OCI-LY3 (cell line): ENCODE data around the gene DIS3L.

Experiments
- H2AFZ ChIP-seq: fragments of 200-600, 300-600 bp; shearing (Covaris generic); 2 replicates; pipeline ENCODE4 v1.6.0; 2014; ENCODE audit warnings: antibody characterized with exemption, low read depth, low read length
- H3K27ac ChIP-seq: fragments of 200-600, 300-600 bp; sonication (generic); 2 replicates; pipeline ENCODE4 v1.5.1; 2014; ENCODE audit warnings: mild to moderate bottlenecking, low read length, moderate library complexity, mixed read lengths
- H3K27me3 ChIP-seq: fragments of 200-600, 300-600 bp; sonication (generic); 2 replicates; pipeline ENCODE4 v1.6.1; 2014; ENCODE audit warnings: low read depth, low read length, mixed read lengths
- H3K36me3 ChIP-seq: fragments of 200-600, 300-600 bp; sonication (generic); replicated peaks from 2 replicates; pipeline ENCODE3; 2014; ENCODE audit warnings: low read depth, low read length, mixed read lengths
- H3K4me1 ChIP-seq: fragments of 300-600, 200-600 bp; sonication (generic); 2 replicates; pipeline ENCODE4 v1.6.1; 2014; ENCODE audit warnings: low read length, mixed read lengths
- H3K4me2 ChIP-seq: fragments of 200-600, 300-600 bp; sonication (generic); 2 replicates; pipeline ENCODE4 v1.6.1; 2014; ENCODE audit warnings: low read length, mixed read lengths
- H3K4me3 ChIP-seq: fragments of 300-600, 200-600 bp; sonication (generic); 2 replicates; pipeline ENCODE4 v1.5.1; 2014; ENCODE audit warnings: antibody characterized with exemption, mild to moderate bottlenecking, low read length, moderate library complexity
- H3K79me2 ChIP-seq: fragments of 300-600, 200-600 bp; shearing (Covaris generic); 2 replicates; pipeline ENCODE4 v1.6.1; 2014; ENCODE audit warnings: mild to moderate bottlenecking, low read length, mixed read lengths
- H3K9ac ChIP-seq: fragments of 300-600, 200-600 bp; shearing (Covaris generic); 2 replicates; pipeline ENCODE4 v1.6.0; 2014; ENCODE audit warnings: mild to moderate bottlenecking, low read length, moderate library complexity
- H3K9me3 ChIP-seq: fragments of 200-600, 300-600 bp; shearing (Covaris generic); 2 replicates; pipeline ENCODE4 v1.6.1; 2014; ENCODE audit warnings: low read length, mixed read lengths; ENCODE audit not compliant: insufficient read depth
- H4K20me1 ChIP-seq: fragments of 200-600, 300-600 bp; sonication (generic); 2 replicates; pipeline ENCODE4 v1.6.1; 2016; ENCODE audit warnings: low read length, mixed read lengths; ENCODE audit not compliant: insufficient read depth
- CTCF ChIP-seq: fragments of 200-600, 300-600 bp; sonication (generic); IDR thresholded peaks from 2 replicates; pipeline ENCODE4 v1.5.1; 2014; ENCODE audit warnings: antibody characterized with exemption, low read length, low read depth
- EZH2phosphoT487 ChIP-seq: fragments of 200-600 bp; shearing (Covaris generic); IDR thresholded peaks from 2 replicates; pipeline ENCODE4 v1.6.1; 2018; ENCODE audit warnings: antibody characterized with exemption, mixed run types, low read depth

DIS3L gene

GRCh38 chr15:66278671-66279070, 14.7 kb upstream of the DIS3L start:
- Histone ChIP-seq H3K9me3 (no peaks in the 10 kb centered on the region), H3K4me1 (no peaks in the 10 kb centered on the region), H4K20me1 (no peaks in the 10 kb centered on the region), H3K27ac (no peak overlapping the region), H3K9ac (no peak overlapping the region), H3K4me2 (no peak overlapping the region), H3K36me3 (no peaks in the 10 kb centered on the region), H2AFZ (no peak overlapping the region), H3K27me3 (peaks cover 39% of the 10 kb centered on the region), H3K79me2 (no peaks in the 10 kb centered on the region), H3K4me3 (no peak overlapping the region)
- TF ChIP-seq CTCF: no peak
- TF ChIP-seq EZH2phosphoT487: no peak

- H3K4me2 ChIP-seq: no peak overlapping the region
- no peak overlapping the region for H3K27ac ChIP-seq
- H3K4me3 ChIP-seq: no peak overlapping the region
- H3K79me2 ChIP-seq: no peaks in the 10 kb centered on the region
- no peaks in the 10 kb centered on the region for H4K20me1 ChIP-seq
- peaks cover 22% of the 10 kb centered on the region for H3K27me3 ChIP-seq
- H3K9ac ChIP-seq: no peak overlapping the region
- H3K36me3 ChIP-seq: no peaks in the 10 kb centered on the region
- no peak overlapping the region for H2AFZ ChIP-seq
- no peaks in the 10 kb centered on the region for H3K9me3 ChIP-seq
- TF ChIP-seq CTCF: no peak
- no peak for TF ChIP-seq EZH2phosphoT487
- peaks cover 2% of the 10 kb centered on the region; the same call in 1 of the 2 replicates for H3K4me1 ChIP-seq
These were observed 9.1 kb upstream of the DIS3L start for GRCh38 chr15:66284271-66284670.

- no peaks in the 10 kb centered on the region for H4K20me1 ChIP-seq
These were observed 7.7 kb upstream of the DIS3L start for GRCh38 chr15:66285533-66286280.

More at GRCh38 chr15:66285533-66286280, 7.7 kb upstream of the DIS3L start:
- no peaks in the 10 kb centered on the region for H3K9me3 ChIP-seq
- H3K36me3 ChIP-seq: no peaks in the 10 kb centered on the region
- H3K4me2 ChIP-seq: no peak overlapping the region
- no peaks in the 10 kb centered on the region for H3K79me2 ChIP-seq
- H3K9ac ChIP-seq: no peak overlapping the region
- no peak overlapping the region for H3K27ac ChIP-seq
- H3K4me3 ChIP-seq: no peak overlapping the region
- H2AFZ ChIP-seq: no peak overlapping the region
- H3K4me1 ChIP-seq: peaks cover 2% of the 10 kb centered on the region; the same call in 1 of the 2 replicates
- TF ChIP-seq CTCF (no peak), EZH2phosphoT487 (no peak)
- peaks cover 9% of the 10 kb centered on the region for H3K27me3 ChIP-seq
